SK-N-SH treated with all-trans-retinoic acid at 6 μM for 48 hours (cell line): Measurements from ENCODE around the gene ASPRV1.

Experiments used
- ATAC-seq: fragments of 200-7000 bp; cut with Tn5 transposase; 3 replicates; pipeline ENCODE4 v1.9.1; 2020; ENCODE audit warnings: mild to moderate bottlenecking, moderate library complexity
- ARNTL ChIP-seq: fragments of 450-650 bp; formaldehyde crosslinking; IDR thresholded peaks from 2 replicates; pipeline ENCODE4 v1.5.0; 2020; ENCODE audit warnings: low read depth, mild to moderate bottlenecking, moderate library complexity, borderline replicate concordance
- CREB5 ChIP-seq: fragments of 250-450 bp; sonication (Bioruptor Pico); IDR thresholded peaks from 2 replicates; pipeline ENCODE4 v1.5.1; 2020; ENCODE audit warnings: low read depth, mild to moderate bottlenecking, moderate library complexity
- ISL1 ChIP-seq: fragments of 250-450 bp; sonication (Bioruptor Pico); IDR thresholded peaks from 2 replicates; pipeline ENCODE4 v2.1.2; 2022; ENCODE audit warnings: mild to moderate bottlenecking, moderate library complexity
- OSR1 ChIP-seq: fragments of 250-450 bp; sonication (Bioruptor Pico); IDR thresholded peaks from 2 replicates; pipeline ENCODE4 v1.8.0; 2022; ENCODE audit warnings: moderate library complexity, mild to moderate bottlenecking, inconsistent platforms
- PPARA ChIP-seq: fragments of 250-450 bp; sonication (Bioruptor Pico); IDR thresholded peaks from 2 replicates; pipeline ENCODE4 v1.5.0; 2020; ENCODE audit warnings: mild to moderate bottlenecking, borderline replicate concordance
- RARB ChIP-seq: fragments of 250-450 bp; sonication (Bioruptor Pico); IDR thresholded peaks from 2 replicates; pipeline ENCODE4 v1.8.0; 2021; ENCODE audit warnings: mild to moderate bottlenecking, moderate library complexity
- TCF4 ChIP-seq: fragments of 250-450 bp; sonication (Bioruptor Pico); IDR thresholded peaks from 2 replicates; pipeline ENCODE4 v1.8.0; 2021; ENCODE audit warnings: mild to moderate bottlenecking, moderate library complexity, borderline replicate concordance
- TSHZ2 ChIP-seq: fragments of 250-450 bp; sonication (Bioruptor Pico); IDR thresholded peaks from 2 replicates; pipeline ENCODE4 v1.5.0; 2020; ENCODE audit warnings: mild to moderate bottlenecking, moderate library complexity
- ZFP3 ChIP-seq: fragments of 250-450 bp; sonication (Bioruptor Pico); IDR thresholded peaks from 2 replicates; pipeline ENCODE4 v1.5.0; 2020; ENCODE audit warnings: mild to moderate bottlenecking, moderate library complexity
- ZFP30 ChIP-seq: fragments of 450-650 bp; formaldehyde crosslinking; IDR thresholded peaks from 2 replicates; pipeline ENCODE4 v1.5.0; 2022; ENCODE audit warnings: mild to moderate bottlenecking, moderate library complexity
- ZNF565 ChIP-seq: fragments of 450-650 bp; formaldehyde crosslinking; conservative IDR thresholded peaks from 2 replicates; pipeline ENCODE4 v1.5.0; 2020; ENCODE audit warnings: low read depth, mild to moderate bottlenecking, moderate library complexity
- ZNF70 ChIP-seq: fragments of 450-650 bp; formaldehyde crosslinking; IDR thresholded peaks from 2 replicates; pipeline ENCODE4 v1.5.0; 2020; ENCODE audit warnings: mild to moderate bottlenecking, moderate library complexity
- ZNF8 ChIP-seq: fragments of 450-650 bp; formaldehyde crosslinking; IDR thresholded peaks from 2 replicates; pipeline ENCODE4 v1.5.0; 2020; ENCODE audit warnings: mild to moderate bottlenecking, moderate library complexity

The ASPRV1 gene

GRCh38 chr2:69945441-69945840 is 16.0 kb downstream of the ASPRV1 start:
- TF ChIP-seq ZNF565 (CRISPR knock-in tag) (no peak), RARB (CRISPR knock-in tag) (no peak), ZNF70 (CRISPR knock-in tag) (no peak)
- no peak for ATAC-seq

GRCh38 chr2:69944756-69945155 is 16.7 kb downstream of the ASPRV1 start:
- TF ChIP-seq TCF4 = no peak
- TF ChIP-seq PPARA = no peak
- TF ChIP-seq ZFP30 (CRISPR knock-in tag) = no peak
- TF ChIP-seq TSHZ2 (CRISPR knock-in tag) = no peak
- no peak for TF ChIP-seq ZFP3
- TF ChIP-seq ISL1 = no peak
- no peak for TF ChIP-seq CREB5
- TF ChIP-seq ZNF8 (CRISPR knock-in tag) = no peak
- no peak for ATAC-seq

GRCh38 chr2:69943843-69944525 is 17.4 kb downstream of the ASPRV1 start:
- no peak for ATAC-seq
- TF ChIP-seq TSHZ2 (CRISPR knock-in tag) = no peak
- no peak for TF ChIP-seq ZNF70 (CRISPR knock-in tag)
- TF ChIP-seq PPARA = no peak
- TF ChIP-seq ZNF8 (CRISPR knock-in tag) = no peak
- no peak for TF ChIP-seq ISL1

GRCh38 chr2:69943000-69943842 is 18.2 kb downstream of the ASPRV1 start:
- TF ChIP-seq TSHZ2 (CRISPR knock-in tag) (no peak), ZNF70 (CRISPR knock-in tag) (no peak), ARNTL (CRISPR knock-in tag) (no peak), OSR1 (CRISPR knock-in tag) (no peak), CREB5 (no peak)
- TF ChIP-seq, all 23 proteins: peak for 0
- no peak for ATAC-seq
